HG03575 (cell line): ENCODE results near the gene CDK11B.
"Not testable (repeated sequence)": the region's sequence is repeated elsewhere in the genome, so short reads cannot be mapped to it uniquely, and the experiment has no call there.

Source experiments
- ATAC-seq: cut with Tn5 transposase; IDR thresholded peaks from one replicate; pipeline ENCODE4 v1.9.1; 2021; ENCODE audit not compliant: unreplicated experiment, insufficient number of reproducible peaks, low FRiP score; ENCODE audit errors: extremely low read depth

CDK11B gene

GRCh38 chr1:1604374-1605033 lies 54.3 kb downstream of the CDK11B start:
- ATAC-seq: no peak

GRCh38 chr1:1603671-1604373 lies 55.0 kb downstream of the CDK11B start:
- no peak for ATAC-seq

- ATAC-seq: no peak
Measured at GRCh38 chr1:1602968-1603506, 55.8 kb downstream of the CDK11B start.

GRCh38 chr1:1602304-1602967 lies 56.4 kb downstream of the CDK11B start:
- no peak for ATAC-seq

GRCh38 chr1:1601564-1602303 lies 57.1 kb downstream of the CDK11B start:
- no peak for ATAC-seq

GRCh38 chr1:1600861-1601563 lies 57.8 kb downstream of the CDK11B start:
- no peak for ATAC-seq

GRCh38 chr1:1599935-1600860 lies 58.6 kb downstream of the CDK11B start, which contains the start of gene FNDC10:
FNDC10 (minus strand) TSS chr1:1600135; CDS start chr1:1600015, 120 bp downstream.
- no peak for ATAC-seq

GRCh38 chr1:1599030-1599934 lies 59.5 kb downstream of the CDK11B start:
- no peak for ATAC-seq

- no peak for ATAC-seq
Measured at GRCh38 chr1:1598720-1599029, 60.1 kb downstream of the CDK11B start.

GRCh38 chr1:1598051-1598719 lies 60.6 kb downstream of the CDK11B start:
- no peak for ATAC-seq

GRCh38 chr1:1597275-1597930 lies 61.4 kb downstream of the CDK11B start:
- no peak for ATAC-seq

GRCh38 chr1:1596493-1597274 lies 62.1 kb downstream of the CDK11B start:
- no peak for ATAC-seq

GRCh38 chr1:1595341-1595740 lies 63.5 kb downstream of the CDK11B start:
- ATAC-seq: not testable (repeated sequence)

GRCh38 chr1:1594602-1595260 lies 64.1 kb downstream of the CDK11B start:
- no peak for ATAC-seq
